PC-9 (cell line): Measurements from ENCODE around the gene PSMD13.

ENCODE experiments used
- CTCF ChIP-seq: fragments of 200-600 bp; sonication (generic); conservative IDR thresholded peaks from 2 replicates; pipeline ENCODE4 v1.6.1; 2017; ENCODE audit warnings: mixed run types, antibody characterized with exemption, mild to moderate bottlenecking, moderate library complexity
- EZH2 ChIP-seq: fragments of 200-600 bp; sonication (generic); IDR thresholded peaks from 2 replicates; pipeline ENCODE4 v1.8.0; 2017; ENCODE audit warnings: antibody characterized with exemption, low read depth

- no peak for TF ChIP-seq EZH2
- no peak for TF ChIP-seq CTCF
Observed at GRCh38 chr11:210122-210802, 26.5 kb upstream of the PSMD13 start.
